HepG2 (cell line): ENCODE results near the gene TBC1D22A. TPM values are rescaled to one million over a fixed set of nuclear protein-coding genes. Genes with fewer than 3 reads are reported as not detected.

Experiments
- ATAC-seq: fragments of 200-7000 bp; cut with Tn5 transposase; 3 replicates; pipeline ENCODE4 v1.9.1; 2020; ENCODE audit warnings: mild to moderate bottlenecking, moderate library complexity
- BruUV-seq: library from RNA; stranded (reverse); fragments of 400-500 nt; replicated peaks from 2 replicates; lab custom pipeline; 2021; lab: Mats Ljungman, UMichigan
- CTCF ChIA-PET: fragments of 300-600 bp; formaldehyde crosslinking; extraction: SDS; loops from one replicate; lab custom pipeline; 2021; ENCODE audit warnings: low total read pairs, inconsistent platforms, low intra/inter-chr PET ratio; lab: Yijun Ruan, JAX
- POLR2A ChIA-PET: fragments of 350-600 bp; sonication (Branson Sonifier 250); formaldehyde crosslinking; loops from one replicate; lab custom pipeline; 2020; ENCODE audit warnings: antibody characterized with exemption, inconsistent platforms; lab: Yijun Ruan, JAX
- DNase-seq: peaks from one replicate; pipeline ENCODE4 v3.0.0-alpha.2; 2015; ENCODE audit warnings: low spot score
- FAIRE-seq: peaks from 3 replicates; lab custom pipeline; 2011; peaks lifted over from hg19 to GRCh38; lab: Jason Lieb, UNC
- H2AFZ ChIP-seq: one replicate; pipeline ENCODE4 v1.6.1; 2011; ENCODE audit warnings: low read length, inconsistent platforms
- H3K27ac ChIP-seq: fragments of 300-600 bp; 3 replicates; pipeline ENCODE4 v1.8.0; 2011; ENCODE audit warnings: mixed run types, mild to moderate bottlenecking, mixed read lengths, low read length, inconsistent platforms; ENCODE audit not compliant: insufficient read depth; ENCODE audit errors: extremely low read length
- H3K27me3 ChIP-seq, 2 experiments: fragments of 200-600 bp in 1 of 2; 2 replicates in 1 of 2; 3 replicates in 1 of 2; pipeline versions ENCODE4 v1.6.0 to v1.8.0; 2011; ENCODE audit warnings: low read length in 2 of 2, mild to moderate bottlenecking in 2 of 2, moderate library complexity in 2 of 2, inconsistent platforms in 1 of 2; ENCODE audit not compliant: insufficient read depth in 2 of 2, control insufficient read depth in 1 of 2
- H3K36me3 ChIP-seq, 2 experiments: fragments of 200-600 bp in 1 of 2; replicated peaks in 1 of 2; 2 replicates in 1 of 2; 3 replicates in 1 of 2; pipeline versions ENCODE4 v1.5.1 to v1.8.0; 2011; ENCODE audit warnings: low read length in 2 of 2, inconsistent platforms in 1 of 2; ENCODE audit not compliant: insufficient read depth in 2 of 2, control insufficient read depth in 1 of 2
- H3K4me1 ChIP-seq: 2 replicates; pipeline ENCODE4 v1.5.1; 2012; ENCODE audit warnings: low read length, inconsistent platforms; ENCODE audit not compliant: insufficient read depth
- H3K4me2 ChIP-seq: 2 replicates; pipeline ENCODE4 v1.6.0; 2011; ENCODE audit warnings: low read depth, low read length, inconsistent platforms
- H3K4me3 ChIP-seq, 3 experiments: fragments of 200-600 bp in 1 of 3; sonication (generic), shearing (Covaris generic) in 1 of 3; replicated peaks in 1 of 3; 2 replicates each; pipeline ENCODE4 v1.5.1; 2011 to 2016; ENCODE audit warnings: low read length in 3 of 3, inconsistent platforms in 2 of 3, low read depth in 2 of 3, mild to moderate bottlenecking in 2 of 3, control low read depth in 1 of 3, mixed read lengths in 1 of 3; ENCODE audit not compliant: insufficient read depth in 1 of 3
- H3K79me2 ChIP-seq: one replicate; pipeline ENCODE4 v1.6.1; 2011; ENCODE audit warnings: low read length, inconsistent platforms; ENCODE audit not compliant: insufficient read depth
- H3K9ac ChIP-seq: 2 replicates; pipeline ENCODE4 v1.6.0; 2011; ENCODE audit warnings: mild to moderate bottlenecking, low read depth, low read length, inconsistent platforms; ENCODE audit not compliant: insufficient read depth
- H3K9me3 ChIP-seq: 2 replicates; pipeline ENCODE4 v1.5.1; 2012; ENCODE audit warnings: mild to moderate bottlenecking, low read length
- H4K20me1 ChIP-seq: 2 replicates; pipeline ENCODE4 v1.6.0; 2011; ENCODE audit warnings: inconsistent platforms, mild to moderate bottlenecking, low read length, moderate library complexity; ENCODE audit not compliant: insufficient read depth
- FOXA1 ChIP-seq, 2 experiments: fragments of 450-650 bp in 1 of 2; sonication (generic) in 1 of 2; formaldehyde crosslinking in 1 of 2; IDR thresholded peaks; 2 replicates each; pipeline versions ENCODE4 v1.4.0 to v1.6.1; 2016 to 2020; ENCODE audit warnings: missing genetic modification reagents in 1 of 2
- IKZF1 ChIP-seq: fragments of 450-650 bp; IDR thresholded peaks from 2 replicates; pipeline ENCODE4 v1.7.1; 2016
- IKZF4 ChIP-seq: sonication (generic); formaldehyde crosslinking; IDR thresholded peaks from 2 replicates; pipeline ENCODE4 v1.5.1; 2020; ENCODE audit warnings: borderline replicate concordance, mild to moderate bottlenecking, low read depth, missing genetic modification reagents; ENCODE audit errors: not compliant biosample characterization
- MYC ChIP-seq: sonication (generic); formaldehyde crosslinking; IDR thresholded peaks from 2 replicates; pipeline ENCODE4 v1.9.0; 2021; ENCODE audit warnings: missing genetic modification reagents, borderline replicate concordance
- NFRKB ChIP-seq: fragments of 450-650 bp; IDR thresholded peaks from 2 replicates; pipeline ENCODE4 v1.6.1; 2017
- RARA ChIP-seq: IDR thresholded peaks from 2 replicates; pipeline ENCODE4 v1.6.1; 2016; ENCODE audit warnings: missing genetic modification reagents, missing compliant biosample characterization
- SMYD3 ChIP-seq: sonication (generic); formaldehyde crosslinking; IDR thresholded peaks from 2 replicates; pipeline ENCODE4 v1.8.1; 2023; ENCODE audit warnings: mild to moderate bottlenecking, missing genetic modification reagents
- SRSF4 ChIP-seq: fragments of 200-400 bp; formaldehyde crosslinking; IDR thresholded peaks from one replicate; pipeline ENCODE4 v1.6.1; 2018; ENCODE audit warnings: mild to moderate bottlenecking, low read depth, low read length, moderate library complexity; ENCODE audit not compliant: poor library complexity, severe bottlenecking
- STAG1 ChIP-seq: sonication (generic); formaldehyde crosslinking; IDR thresholded peaks from 2 replicates; pipeline ENCODE4 v1.4.0; 2020; ENCODE audit warnings: missing genetic modification reagents
- TARDBP ChIP-seq: sonication (generic); formaldehyde crosslinking; IDR thresholded peaks from 2 replicates; pipeline ENCODE4 v1.8.0; 2022; ENCODE audit warnings: mild to moderate bottlenecking, missing genetic modification reagents
- ZNF230 ChIP-seq: sonication (generic); formaldehyde crosslinking; IDR thresholded peaks from 2 replicates; pipeline ENCODE4 v1.4.0; 2020; ENCODE audit warnings: mild to moderate bottlenecking, missing genetic modification reagents
- ZNF558 ChIP-seq: sonication (generic); formaldehyde crosslinking; IDR thresholded peaks from 2 replicates; pipeline ENCODE4 v1.9.0; 2022; ENCODE audit warnings: mild to moderate bottlenecking, missing genetic modification reagents, borderline replicate concordance
- WGBS: methylation state at CpG from one replicate; pipeline ENCODE4 v1.1.6; 2017; ENCODE audit warnings: low lambda C conversion rate; 5-methylcytosine and 5-hydroxymethylcytosine counted together
- in situ Hi-C: cut with HindIII; loops from 2 replicates; pipeline ENCODE4 v1.10.0; 2017; ENCODE audit warnings: low pct_unique_long_range_greater_than_20kb; ENCODE audit not compliant: extremely low pct_ligation_motif_present
- intact Hi-C: fragments of 100-400 bp; cut with micrococcal nuclease; formaldehyde crosslinking; loops from one replicate; pipeline ENCODE4 v1.10.0; 2022; ENCODE audit not compliant: unreplicated experiment
- polyA plus RNA-seq, 8 experiments: library from polyadenylated mRNA; depleted of rRNA in 3 of 8; stranded (reverse) in 7 of 8; unstranded in 1 of 8; fragments of >200 nt; fragmentation: Illumina TruSeq in 4 of 8; extraction: Trizol in 4 of 8; gene quantifications; 2 replicates each; pipeline versions ENCODE4 v1.2.1 to v1.2.3, GENCODE V29; 2011 to 2016; ENCODE audit warnings: low read depth in 4 of 8, missing spikeins in 1 of 8, mixed read lengths in 1 of 8; ENCODE audit not compliant: insufficient read depth in 1 of 8
- total RNA-seq, 5 experiments: library from RNA; depleted of rRNA; stranded (reverse); fragments of >200 nt; fragmentation: Illumina TruSeq; extraction: Trizol; gene quantifications; 2 replicates each; pipeline ENCODE4 v1.2.3, GENCODE V29; 2016; ENCODE audit warnings: low read depth in 1 of 5
- TF ChIP-seq, protein P1 (sequence below): sonication (generic); formaldehyde crosslinking; IDR thresholded peaks from 2 replicates; pipeline ENCODE4 v1.5.1; 2020; ENCODE audit warnings: missing genetic modification reagents, mild to moderate bottlenecking, borderline replicate concordance

The TBC1D22A gene
- total and polyA plus RNA-seq, 2 of the 13 experiments (the other 11 are each of a cell fraction or from before 2014, with no cell fraction given): 17.3 to 18.0 TPM

DNA sequence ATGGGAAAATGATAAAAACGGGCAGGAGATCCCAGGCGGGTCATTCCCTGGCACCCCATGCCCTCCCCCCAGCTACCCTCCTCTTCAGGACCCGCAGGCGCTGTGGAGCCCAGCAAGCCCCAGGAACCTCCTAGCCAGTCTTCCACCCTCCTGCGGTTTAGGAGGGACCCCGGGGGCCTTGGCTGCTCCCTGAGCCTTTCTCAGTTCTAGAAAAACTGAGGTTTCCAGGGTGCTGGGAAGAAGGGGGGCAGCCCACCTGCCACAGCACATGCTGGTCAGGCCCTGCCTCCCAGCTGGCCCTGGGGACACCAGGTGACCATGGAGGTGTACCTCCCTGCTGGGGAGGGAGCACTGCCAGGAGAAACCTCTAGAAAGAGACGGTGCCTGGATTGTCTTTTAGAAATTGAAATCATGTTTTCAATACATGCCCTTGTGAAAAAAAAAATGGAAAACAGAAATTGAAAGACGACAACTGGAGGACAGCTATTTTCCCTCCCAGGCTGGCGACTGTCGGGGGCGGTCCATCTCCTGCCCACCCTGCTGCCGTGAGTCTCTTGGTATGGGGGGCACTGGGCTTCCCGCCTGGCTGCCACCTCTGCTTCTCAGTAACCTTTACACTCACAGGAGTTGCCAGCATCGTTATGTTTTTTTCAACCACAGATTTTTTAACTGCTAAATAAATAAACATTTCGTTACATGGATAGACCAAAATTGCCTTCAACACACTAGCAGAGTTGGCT, 398.5 kb downstream of the TBC1D22A start:
- no peak overlapping the region for H2AFZ ChIP-seq
- H3K79me2 ChIP-seq: no peaks in the 10 kb centered on the region
- no peaks in the 10 kb centered on the region for H3K9me3 ChIP-seq
- in situ Hi-C loops (no loop called here), intact Hi-C loops (no loop called here)
- H3K9ac ChIP-seq: no peak overlapping the region
- CTCF ChIA-PET: no interaction called here
- no peak overlapping the region for H3K4me3 ChIP-seq
- ATAC-seq (no peak), DNase-seq (no peak), FAIRE-seq (no peak)
- H3K4me2 ChIP-seq: no peak overlapping the region
- H3K4me1 ChIP-seq: peaks cover 35% of the 10 kb centered on the region
- H3K36me3 ChIP-seq: peaks cover 5 to 9% of the 10 kb centered on the region in 2 experiments; a peak in 4 of 5 replicates
- no peak for TF ChIP-seq ZNF558 (CRISPR knock-in tag)
- TF ChIP-seq RARA (CRISPR knock-in tag): no peak
- no peak for TF ChIP-seq FOXA1 (IDR thresholded peaks at IDR 0.05)
- no peak for TF ChIP-seq FOXA1 (CRISPR knock-in tag; IDR thresholded peaks at IDR 0.05)
- TF ChIP-seq, protein P1, sequence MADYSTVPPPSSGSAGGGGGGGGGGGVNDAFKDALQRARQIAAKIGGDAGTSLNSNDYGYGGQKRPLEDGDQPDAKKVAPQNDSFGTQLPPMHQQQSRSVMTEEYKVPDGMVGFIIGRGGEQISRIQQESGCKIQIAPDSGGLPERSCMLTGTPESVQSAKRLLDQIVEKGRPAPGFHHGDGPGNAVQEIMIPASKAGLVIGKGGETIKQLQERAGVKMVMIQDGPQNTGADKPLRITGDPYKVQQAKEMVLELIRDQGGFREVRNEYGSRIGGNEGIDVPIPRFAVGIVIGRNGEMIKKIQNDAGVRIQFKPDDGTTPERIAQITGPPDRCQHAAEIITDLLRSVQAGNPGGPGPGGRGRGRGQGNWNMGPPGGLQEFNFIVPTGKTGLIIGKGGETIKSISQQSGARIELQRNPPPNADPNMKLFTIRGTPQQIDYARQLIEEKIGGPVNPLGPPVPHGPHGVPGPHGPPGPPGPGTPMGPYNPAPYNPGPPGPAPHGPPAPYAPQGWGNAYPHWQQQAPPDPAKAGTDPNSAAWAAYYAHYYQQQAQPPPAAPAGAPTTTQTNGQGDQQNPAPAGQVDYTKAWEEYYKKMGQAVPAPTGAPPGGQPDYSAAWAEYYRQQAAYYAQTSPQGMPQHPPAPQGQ: no peak
- no peak for TF ChIP-seq SRSF4
- TF ChIP-seq SMYD3: no peak
- TF ChIP-seq ZNF230 (CRISPR knock-in tag): no peak
- no peak for TF ChIP-seq IKZF4 (CRISPR knock-in tag)
- no peak for TF ChIP-seq TARDBP (CRISPR knock-in tag)
- TF ChIP-seq STAG1 (CRISPR knock-in tag): no peak
- no peak for TF ChIP-seq NFRKB
- TF ChIP-seq MYC: no peak
- TF ChIP-seq IKZF1: no peak
- POLR2A ChIA-PET: no interaction called here
- 91% methylated on average over 11 of the region's 15 CpGs for WGBS
- no peaks in the 10 kb centered on the region for H3K27me3 ChIP-seq
- no peak overlapping the region for H3K27ac ChIP-seq
- BruUV-seq: no TSS peak
- no peaks in the 10 kb centered on the region for H4K20me1 ChIP-seq
